ENCODE measurements around the gene FILIP1. TPM values are rescaled to one million over a fixed set of nuclear protein-coding genes. Genes with fewer than 3 reads are reported as not detected.

The FILIP1 gene
- total RNA-seq, 4 donors from 2014 or later: 0.08 to 2.3 (median 0.25) TPM

GRCh38 chr6:75363304-75363703 lies 130.3 kb downstream of the FILIP1 start:
- no peak for DNase-seq (ENCODE audit: low spot score in 2 of 2)
- H3K27me3 ChIP-seq: no peaks in the 10 kb centered on the region
- H3K4me3 ChIP-seq: no peak overlapping the region
- H3K9me3 ChIP-seq: no peaks in the 10 kb centered on the region
- no peaks in the 10 kb centered on the region for H3K4me1 ChIP-seq
- no peaks in the 10 kb centered on the region for H3K36me3 ChIP-seq
- H3K27ac ChIP-seq: no peak overlapping the region
- WGBS: 75% methylated on average over 2 of the region's 2 CpGs
- TF ChIP-seq POLR2AphosphoS5 (IDR thresholded peaks at IDR 0.05): no peak
- no peak for TF ChIP-seq EP300 (IDR thresholded peaks at IDR 0.05)
- no peak for TF ChIP-seq CTCF (IDR thresholded peaks at IDR 0.05)
- TF ChIP-seq POLR2A (IDR thresholded peaks at IDR 0.05): no peak

DNA sequence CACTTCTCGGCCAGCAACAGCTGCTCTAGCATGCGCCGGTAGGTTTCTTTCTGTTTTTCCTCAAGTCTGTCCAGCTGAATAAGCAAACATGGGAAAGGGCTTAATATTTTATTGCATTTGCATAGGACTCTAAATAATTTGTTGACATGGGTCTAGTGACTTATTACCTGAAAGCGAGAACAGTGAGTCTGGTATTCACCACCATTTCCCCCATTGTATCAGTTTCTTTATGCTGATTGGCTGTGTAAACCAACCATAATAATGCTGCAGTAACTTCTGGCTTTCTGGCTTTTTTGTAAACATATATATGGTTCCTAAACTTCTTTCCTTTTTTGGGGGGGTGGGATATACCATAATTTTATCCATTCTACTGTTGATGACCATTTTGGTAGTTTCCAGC lies 140.0 kb downstream of the FILIP1 start:
- H3K4me1 ChIP-seq: peaks cover 10% of the 10 kb centered on the region
- no peak for DNase-seq (ENCODE audit: low spot score in 2 of 2)
- no peak for TF ChIP-seq CTCF (IDR thresholded peaks at IDR 0.05)
- TF ChIP-seq POLR2A (IDR thresholded peaks at IDR 0.05): no peak
- TF ChIP-seq POLR2AphosphoS5 (IDR thresholded peaks at IDR 0.05): no peak
- TF ChIP-seq EP300 (IDR thresholded peaks at IDR 0.05): no peak
- 98% methylated on average over 4 of the region's 4 CpGs for WGBS
- no peak overlapping the region for H3K27ac ChIP-seq
- no peaks in the 10 kb centered on the region for H3K9me3 ChIP-seq
- no peaks in the 10 kb centered on the region for H3K36me3 ChIP-seq
- no peak overlapping the region for H3K4me3 ChIP-seq
- no peaks in the 10 kb centered on the region for H3K27me3 ChIP-seq

GRCh38 chr6:75351570-75351969 lies 142.0 kb downstream of the FILIP1 start:
- Histone ChIP-seq H3K36me3 (no peaks in the 10 kb centered on the region), H3K27ac (no peak overlapping the region), H3K4me3 (no peak overlapping the region), H3K4me1 (peaks cover 10% of the 10 kb centered on the region), H3K27me3 (no peaks in the 10 kb centered on the region), H3K9me3 (no peaks in the 10 kb centered on the region)
- TF ChIP-seq CTCF (IDR thresholded peaks at IDR 0.05): no peak
- TF ChIP-seq EP300 (IDR thresholded peaks at IDR 0.05): no peak
- no peak for TF ChIP-seq POLR2A (IDR thresholded peaks at IDR 0.05)
- no peak for TF ChIP-seq POLR2AphosphoS5 (IDR thresholded peaks at IDR 0.05)
- 88% methylated on average over 2 of the region's 2 CpGs for WGBS
- no peak for DNase-seq (ENCODE audit: low spot score in 2 of 2)

GRCh38 chr6:75350808-75351207 lies 142.8 kb downstream of the FILIP1 start:
- H3K27ac ChIP-seq: no peak overlapping the region
- DNase-seq (ENCODE audit: low spot score in 2 of 2): no peak
- 73% methylated on average over 6 of the region's 6 CpGs for WGBS
- no peaks in the 10 kb centered on the region for H3K27me3 ChIP-seq
- H3K4me1 ChIP-seq: peaks cover 10% of the 10 kb centered on the region
- H3K36me3 ChIP-seq: no peaks in the 10 kb centered on the region
- no peak overlapping the region for H3K4me3 ChIP-seq
- TF ChIP-seq POLR2A (IDR thresholded peaks at IDR 0.05): no peak
- no peak for TF ChIP-seq EP300 (IDR thresholded peaks at IDR 0.05)
- TF ChIP-seq CTCF (IDR thresholded peaks at IDR 0.05): no peak
- TF ChIP-seq POLR2AphosphoS5 (IDR thresholded peaks at IDR 0.05): no peak
- no peaks in the 10 kb centered on the region for H3K9me3 ChIP-seq

DNA sequence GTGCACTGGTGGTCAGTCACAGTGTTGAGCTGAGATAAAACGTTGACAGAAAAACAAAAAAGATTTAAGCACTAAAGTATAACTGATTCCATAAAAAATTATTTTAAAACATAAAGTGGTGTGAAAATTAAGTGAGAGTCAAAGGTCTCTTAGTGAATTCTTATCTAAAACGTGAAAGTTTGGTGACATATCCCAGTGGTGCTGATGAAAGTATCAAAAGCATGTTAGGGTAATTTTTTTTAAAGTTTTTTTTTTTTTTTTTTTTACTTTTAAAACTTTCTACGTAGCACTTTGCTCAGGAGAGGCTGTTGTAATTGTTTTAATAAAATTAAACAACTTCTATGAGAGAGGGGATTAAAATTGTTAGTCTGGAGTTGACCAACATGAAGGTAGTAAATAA lies 143.4 kb downstream of the FILIP1 start:
- Histone ChIP-seq H3K4me1 (peaks cover 10% of the 10 kb centered on the region), H3K27ac (no peak overlapping the region), H3K27me3 (no peaks in the 10 kb centered on the region), H3K4me3 (no peak overlapping the region), H3K36me3 (no peaks in the 10 kb centered on the region), H3K9me3 (no peaks in the 10 kb centered on the region)
- TF ChIP-seq CTCF (IDR thresholded peaks at IDR 0.05) (no peak), POLR2AphosphoS5 (IDR thresholded peaks at IDR 0.05) (no peak), EP300 (IDR thresholded peaks at IDR 0.05) (no peak), POLR2A (IDR thresholded peaks at IDR 0.05) (no peak)
- no peak for DNase-seq (ENCODE audit: low spot score in 2 of 2)
- WGBS: 47% methylated on average over 3 of the region's 3 CpGs

All from suprapubic skin (tissue), 4 donors.